ENCODE measurements around the gene FSD1. TPM values are rescaled to one million over a fixed set of nuclear protein-coding genes. Genes with fewer than 3 reads are reported as not detected.

Gene FSD1
- total RNA-seq, 3 donors from 2014 or later, result 0.64 to 2.0 (median 0.84) TPM

- DNase-seq, result no peak
- no peak overlapping the region for H3K4me3 ChIP-seq
- H3K36me3 ChIP-seq (ENCODE audit: low read depth), result no peaks in the 10 kb centered on the region
- H3K4me1 ChIP-seq (ENCODE audit: low read depth), result no peaks in the 10 kb centered on the region
- no peaks in the 10 kb centered on the region for H3K9me3 ChIP-seq
- intact Hi-C loops (cut with DNase I, micrococcal nuclease), result no loop called here
- TF ChIP-seq, protein P1, sequence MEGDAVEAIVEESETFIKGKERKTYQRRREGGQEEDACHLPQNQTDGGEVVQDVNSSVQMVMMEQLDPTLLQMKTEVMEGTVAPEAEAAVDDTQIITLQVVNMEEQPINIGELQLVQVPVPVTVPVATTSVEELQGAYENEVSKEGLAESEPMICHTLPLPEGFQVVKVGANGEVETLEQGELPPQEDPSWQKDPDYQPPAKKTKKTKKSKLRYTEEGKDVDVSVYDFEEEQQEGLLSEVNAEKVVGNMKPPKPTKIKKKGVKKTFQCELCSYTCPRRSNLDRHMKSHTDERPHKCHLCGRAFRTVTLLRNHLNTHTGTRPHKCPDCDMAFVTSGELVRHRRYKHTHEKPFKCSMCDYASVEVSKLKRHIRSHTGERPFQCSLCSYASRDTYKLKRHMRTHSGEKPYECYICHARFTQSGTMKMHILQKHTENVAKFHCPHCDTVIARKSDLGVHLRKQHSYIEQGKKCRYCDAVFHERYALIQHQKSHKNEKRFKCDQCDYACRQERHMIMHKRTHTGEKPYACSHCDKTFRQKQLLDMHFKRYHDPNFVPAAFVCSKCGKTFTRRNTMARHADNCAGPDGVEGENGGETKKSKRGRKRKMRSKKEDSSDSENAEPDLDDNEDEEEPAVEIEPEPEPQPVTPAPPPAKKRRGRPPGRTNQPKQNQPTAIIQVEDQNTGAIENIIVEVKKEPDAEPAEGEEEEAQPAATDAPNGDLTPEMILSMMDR (IDR thresholded peaks at IDR 0.05), result no peak
- ATAC-seq, result no peak
Observed at GRCh38 chr19:4297901-4298809, 6.2 kb upstream of the FSD1 start.

DNA sequence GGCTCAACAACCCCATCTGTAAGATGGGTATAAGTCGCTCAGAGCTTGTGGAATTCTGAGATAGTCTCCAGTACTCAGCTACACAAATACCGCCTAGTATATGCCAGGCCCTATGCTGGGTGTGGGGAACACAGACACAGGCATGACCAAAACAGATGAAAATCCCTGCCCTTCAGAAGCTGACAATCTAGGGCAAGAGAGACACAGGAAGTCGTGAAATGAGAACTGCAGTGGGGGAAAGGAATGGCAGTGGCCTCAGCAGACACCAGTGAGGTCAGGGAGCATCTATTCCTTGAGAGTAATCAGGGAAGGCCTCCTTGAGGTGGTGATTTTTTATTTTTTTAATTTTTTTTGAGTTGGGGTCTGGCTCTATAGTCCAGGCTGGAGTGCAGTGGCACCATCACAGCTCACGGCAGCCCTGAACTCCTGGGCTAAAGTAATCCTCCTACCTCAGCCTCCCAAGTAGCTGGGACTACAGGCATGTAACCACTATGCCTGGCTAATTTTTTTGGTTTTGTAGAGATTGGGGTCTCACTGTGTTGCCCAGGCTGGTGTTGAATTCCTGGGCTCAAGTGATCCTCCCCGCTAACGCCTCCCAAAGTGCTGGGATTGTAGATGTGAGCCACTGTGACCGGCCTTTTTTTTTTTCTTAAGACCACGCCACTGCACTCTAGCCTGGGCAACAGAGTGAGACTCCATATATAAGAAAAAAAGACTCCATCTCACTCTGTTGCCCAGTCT is 5.4 kb upstream of the FSD1 start:
- no peak for ATAC-seq
- no peaks in the 10 kb centered on the region for H3K36me3 ChIP-seq (ENCODE audit: low read depth)
- DNase-seq, result no peak
- H3K4me3 ChIP-seq, result no peak overlapping the region
- intact Hi-C loops (cut with DNase I, micrococcal nuclease), result no loop called here
- TF ChIP-seq, protein P1 (IDR thresholded peaks at IDR 0.05), result no peak
- H3K4me1 ChIP-seq (ENCODE audit: low read depth), result no peaks in the 10 kb centered on the region
- no peaks in the 10 kb centered on the region for H3K9me3 ChIP-seq

DNA sequence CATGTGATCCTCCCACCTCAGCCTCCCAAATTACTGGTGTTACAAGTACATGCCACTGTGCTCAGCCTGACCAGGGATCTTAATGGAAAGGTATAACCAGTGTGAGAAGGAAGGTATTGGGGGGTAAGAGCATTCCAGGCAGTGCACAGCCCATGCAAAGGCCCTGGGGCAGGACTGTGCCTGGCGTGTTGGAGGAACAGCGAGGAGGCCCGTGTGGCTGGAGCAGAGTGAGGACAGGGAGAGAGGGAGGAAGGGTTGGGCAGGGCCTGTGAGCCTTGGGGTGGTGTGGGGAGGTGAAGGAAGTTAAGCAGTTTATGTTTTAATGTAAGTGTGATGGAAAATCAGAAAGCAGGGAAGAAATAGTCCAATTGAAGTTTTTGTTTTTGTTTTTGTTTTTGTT is 3.8 kb upstream of the FSD1 start:
- intact Hi-C loops (cut with DNase I, micrococcal nuclease), result no loop called here
- no peak for ATAC-seq
- Histone ChIP-seq H3K36me3 (ENCODE audit: low read depth) (no peaks in the 10 kb centered on the region), H3K9me3 (no peaks in the 10 kb centered on the region), H3K4me1 (ENCODE audit: low read depth) (no peaks in the 10 kb centered on the region), H3K4me3 (no peak overlapping the region)
- TF ChIP-seq, protein P1 (IDR thresholded peaks at IDR 0.05), result no peak
- no peak for DNase-seq

GRCh38 chr19:4301590-4302242 is 2.7 kb upstream of the FSD1 start:
- intact Hi-C loops (cut with DNase I, micrococcal nuclease), result no loop called here
- TF ChIP-seq, protein P1 (IDR thresholded peaks at IDR 0.05), result no peak
- Histone ChIP-seq H3K36me3 (ENCODE audit: low read depth) (no peaks in the 10 kb centered on the region), H3K4me3 (no peak overlapping the region), H3K9me3 (no peaks in the 10 kb centered on the region), H3K4me1 (ENCODE audit: low read depth) (no peaks in the 10 kb centered on the region)
- peak; percentile 73 for ATAC-seq
- DNase-seq, result no peak

DNA sequence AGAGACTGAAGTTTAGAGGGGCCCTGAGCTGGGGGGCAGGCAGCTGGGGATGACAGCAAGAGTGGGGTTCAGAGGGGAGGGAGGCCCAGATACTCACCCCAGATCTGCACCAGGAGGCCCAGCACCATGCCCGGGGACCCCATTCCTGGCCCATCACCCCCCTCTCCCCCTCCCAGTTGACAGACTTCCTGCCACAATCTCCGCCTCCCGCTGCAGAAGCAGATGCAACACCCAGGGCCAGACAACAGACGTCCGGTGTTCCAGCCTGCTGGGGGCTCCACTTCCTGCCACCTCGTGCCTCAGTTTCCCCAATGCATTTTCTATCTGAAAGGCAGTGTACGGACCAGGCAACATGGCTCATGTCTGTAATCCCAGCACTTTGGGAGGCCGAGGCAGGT is 2.2 kb upstream of the FSD1 start, which contains the start of gene TMIGD2:
TMIGD2 (minus strand) TSS at position 147 of the 398 bp plus-strand sequence; CDS start at position 143, 4 bp downstream.
- DNase-seq (no peak), ATAC-seq (peak; percentile 15)
- H3K36me3 ChIP-seq (ENCODE audit: low read depth), result no peaks in the 10 kb centered on the region
- H3K9me3 ChIP-seq, result no peaks in the 10 kb centered on the region
- no peak within 1 kb of the TSS for H3K4me3 ChIP-seq
- H3K4me1 ChIP-seq (ENCODE audit: low read depth), result no peaks in the 10 kb centered on the region
- TF ChIP-seq, protein P1 (IDR thresholded peaks at IDR 0.05), result no peak
- intact Hi-C loops (cut with DNase I, micrococcal nuclease), result no loop called here

All from mucosa of descending colon (tissue), 3 donors.